IMR-90 (cell line): ENCODE data around the gene BRAP. TPM values are rescaled to one million over a fixed set of nuclear protein-coding genes. Genes with fewer than 3 reads are reported as not detected.

Experiments used
- ATAC-seq: fragments of 200-7000 bp; cut with Tn5 transposase; 2 replicates; pipeline ENCODE4 v1.9.1; 2020; ENCODE audit warnings: low read depth, mild to moderate bottlenecking, moderate library complexity
- BruUV-seq: library from RNA; stranded (reverse); fragments of 400-500 nt; replicated peaks from 2 replicates; lab custom pipeline; 2021; lab: Mats Ljungman, UMichigan
- CTCF ChIA-PET: fragments of 300-600 bp; formaldehyde crosslinking; extraction: SDS; loops from one replicate; lab custom pipeline; 2021; ENCODE audit warnings: antibody characterized with exemption; lab: Yijun Ruan, JAX
- POLR2A ChIA-PET: fragments of 300-600 bp; sonication (Branson Sonifier 250); formaldehyde crosslinking; loops from one replicate; lab custom pipeline; 2022; ENCODE audit warnings: antibody characterized with exemption; ENCODE audit not compliant: unreplicated experiment; lab: Charles Lee
- DNase-seq: peaks from one replicate; pipeline ENCODE4 v3.0.0; 2013
- H2AFZ ChIP-seq: replicated peaks from 2 replicates; pipeline ENCODE3; 2013; ENCODE audit warnings: low read length, mild to moderate bottlenecking; ENCODE audit not compliant: poor library complexity
- H2AK5ac ChIP-seq: 2 replicates; pipeline ENCODE4 v1.6.1; 2013; ENCODE audit warnings: low read depth, low read length, inconsistent platforms
- H2AK9ac ChIP-seq: replicated peaks from 2 replicates; pipeline ENCODE3; 2013; ENCODE audit warnings: mild to moderate bottlenecking, low read depth, low read length, moderate library complexity; ENCODE audit not compliant: poor library complexity
- H2BK120ac ChIP-seq: 2 replicates; pipeline ENCODE4 v1.6.1; 2013; ENCODE audit warnings: low read depth, low read length, inconsistent platforms
- H2BK15ac ChIP-seq: 3 replicates; pipeline ENCODE4 v1.6.1; 2013; ENCODE audit warnings: low read depth, low read length, inconsistent platforms
- H2BK20ac ChIP-seq: 2 replicates; pipeline ENCODE4 v1.6.1; 2013; ENCODE audit warnings: low read depth, mild to moderate bottlenecking, inconsistent platforms, low read length, moderate library complexity
- H2BK5ac ChIP-seq: 2 replicates; pipeline ENCODE4 v1.6.1; 2013; ENCODE audit warnings: mild to moderate bottlenecking, low read depth, low read length, inconsistent platforms; ENCODE audit not compliant: poor library complexity, severe bottlenecking
- H3K14ac ChIP-seq: replicated peaks from 2 replicates; pipeline ENCODE4 v1.6.1; 2013; ENCODE audit warnings: low read depth, low read length, inconsistent platforms
- H3K18ac ChIP-seq: 2 replicates; pipeline ENCODE4 v1.6.1; 2013; ENCODE audit warnings: low read depth, low read length, control low read depth
- H3K23ac ChIP-seq: 2 replicates; pipeline ENCODE4 v1.6.1; 2013; ENCODE audit warnings: low read depth, low read length, inconsistent platforms
- H3K27ac ChIP-seq: 2 replicates; pipeline ENCODE4 v1.5.1; 2013; ENCODE audit warnings: mild to moderate bottlenecking, control low read depth, low read length; ENCODE audit not compliant: insufficient read depth
- H3K27me3 ChIP-seq: 2 replicates; pipeline ENCODE4 v1.6.1; 2013; ENCODE audit warnings: low read length; ENCODE audit not compliant: control insufficient read depth, insufficient read depth
- H3K36me3 ChIP-seq: 2 replicates; pipeline ENCODE4 v1.6.1; 2013; ENCODE audit warnings: low read length, mixed read lengths; ENCODE audit not compliant: control insufficient read depth, insufficient read depth
- H3K4ac ChIP-seq: 2 replicates; pipeline ENCODE4 v1.6.1; 2013; ENCODE audit warnings: low read depth, low read length, inconsistent platforms
- H3K4me1 ChIP-seq: 2 replicates; pipeline ENCODE4 v1.6.1; 2013; ENCODE audit warnings: low read length, mixed read lengths; ENCODE audit not compliant: control insufficient read depth, insufficient read depth
- H3K4me2 ChIP-seq: 2 replicates; pipeline ENCODE4 v1.6.1; 2013; ENCODE audit warnings: low read depth, mild to moderate bottlenecking, control low read depth, low read length, moderate library complexity
- H3K4me3 ChIP-seq: 2 replicates; pipeline ENCODE4 v1.5.1; 2013; ENCODE audit warnings: low read depth, mild to moderate bottlenecking, control low read depth, low read length, moderate library complexity; ENCODE audit not compliant: insufficient read depth
- H3K56ac ChIP-seq: 2 replicates; pipeline ENCODE4 v1.6.1; 2013; ENCODE audit warnings: low read length, inconsistent platforms; ENCODE audit not compliant: insufficient read depth; ENCODE audit errors: extremely low read depth
- H3K79me1 ChIP-seq, 2 experiments: 2 replicates each; pipeline ENCODE4 v1.6.1; 2013; ENCODE audit warnings: low read length in 2 of 2, inconsistent platforms in 1 of 2, low read depth in 1 of 2
- H3K9ac ChIP-seq: 2 replicates; pipeline ENCODE4 v1.6.1; 2013; ENCODE audit warnings: low read depth, low read length, control low read depth
- H3K9me1 ChIP-seq: 2 replicates; pipeline ENCODE4 v1.6.1; 2013; ENCODE audit warnings: low read length, inconsistent platforms; ENCODE audit not compliant: insufficient read depth
- H3K9me3 ChIP-seq: 2 replicates; pipeline ENCODE4 v1.6.1; 2013; ENCODE audit warnings: low read length; ENCODE audit not compliant: control insufficient read depth, insufficient read depth
- H4K20me1 ChIP-seq: 2 replicates; pipeline ENCODE4 v1.6.1; 2013; ENCODE audit warnings: low read length, inconsistent platforms; ENCODE audit not compliant: insufficient read depth
- H4K5ac ChIP-seq: 2 replicates; pipeline ENCODE4 v1.6.1; 2013; ENCODE audit warnings: mild to moderate bottlenecking, low read depth, low read length, control low read depth
- H4K8ac ChIP-seq, 2 experiments: 2 replicates each; pipeline ENCODE4 v1.6.1; 2013; ENCODE audit warnings: low read depth in 2 of 2, low read length in 2 of 2, control low read depth in 1 of 2, inconsistent platforms in 1 of 2
- H4K91ac ChIP-seq: 2 replicates; pipeline ENCODE4 v1.6.1; 2013; ENCODE audit warnings: low read depth, low read length, inconsistent platforms; ENCODE audit not compliant: insufficient read depth
- BHLHE40 ChIP-seq: fragments of 150-350 bp; IDR thresholded peaks from 2 replicates; pipeline ENCODE4 v1.6.1; 2016; ENCODE audit warnings: mild to moderate bottlenecking, low read depth, low read length
- CHD1 ChIP-seq: IDR thresholded peaks from 2 replicates; pipeline ENCODE4 v1.6.1; 2012; ENCODE audit warnings: low read depth, low read length, improper control_type of control experiment
- MXI1 ChIP-seq: IDR thresholded peaks from 2 replicates; pipeline ENCODE4 v1.6.1; 2012; ENCODE audit warnings: low read depth, mild to moderate bottlenecking, low read length, moderate library complexity, borderline replicate concordance
- RAD21 ChIP-seq: IDR thresholded peaks from 2 replicates; pipeline ENCODE4 v1.6.1; 2012; ENCODE audit warnings: low read length, improper control_type of control experiment
- RFX5 ChIP-seq: IDR thresholded peaks from 2 replicates; pipeline ENCODE4 v1.8.0; 2012; ENCODE audit warnings: low read depth, mild to moderate bottlenecking, low read length, moderate library complexity
- WGBS, 2 experiments: methylation state at CpG; one replicate each; pipeline versions ENCODE4 v1.1.5 to v1.1.7; 2013; ENCODE audit warnings: missing lambda C conversion rate in 2 of 2; ENCODE audit not compliant: insufficient read length in 1 of 2; ENCODE audit errors: extremely low coverage in 2 of 2; 5-methylcytosine and 5-hydroxymethylcytosine counted together
- dilution Hi-C: fragments of 300-500 bp; cut with HindIII; formaldehyde crosslinking; loops from one replicate; pipeline ENCODE4 v1.14.3; 2018; ENCODE audit warnings: low sequenced_read_pairs; ENCODE audit not compliant: unreplicated experiment
- in situ Hi-C: fragments of 300-500 bp; cut with MboI; formaldehyde crosslinking; loops from 3 replicates; pipeline ENCODE4 v1.14.3; 2019; ENCODE audit warnings: low sequenced_read_pairs, inconsistent platforms, mixed read lengths
- intact Hi-C: fragments of 100-400 bp; cut with micrococcal nuclease; formaldehyde crosslinking; loops from 2 replicates; pipeline ENCODE4 v1.10.0; 2022
- polyA plus RNA-seq, 3 experiments: library from polyadenylated mRNA; depleted of rRNA; stranded (reverse); fragments of >200 nt; gene quantifications; 2 replicates each; pipeline ENCODE4 v1.2.3, GENCODE V29; 2012; ENCODE audit warnings: low replicate concordance in 1 of 3
- total RNA-seq: library from RNA; depleted of rRNA; stranded (reverse); fragments of >200 nt; gene quantifications from 2 replicates; pipeline ENCODE4 v1.2.3, GENCODE V29; 2012
- TF ChIP-seq, protein P1 (sequence below): conservative IDR thresholded peaks from 2 replicates; pipeline ENCODE4 v1.5.1; 2012; ENCODE audit warnings: mild to moderate bottlenecking, low read depth, low read length, improper control_type of control experiment
- TF ChIP-seq, protein P2 (sequence below): fragments of 150-350 bp; IDR thresholded peaks from 2 replicates; pipeline ENCODE4 v1.6.1; 2016; ENCODE audit warnings: low read depth, mild to moderate bottlenecking, low read length, moderate library complexity, borderline replicate concordance

BRAP gene
- total and polyA plus RNA-seq, 2 of the 4 experiments (the other 2 are of a cell fraction): 10.3 to 17.2 TPM

DNA sequence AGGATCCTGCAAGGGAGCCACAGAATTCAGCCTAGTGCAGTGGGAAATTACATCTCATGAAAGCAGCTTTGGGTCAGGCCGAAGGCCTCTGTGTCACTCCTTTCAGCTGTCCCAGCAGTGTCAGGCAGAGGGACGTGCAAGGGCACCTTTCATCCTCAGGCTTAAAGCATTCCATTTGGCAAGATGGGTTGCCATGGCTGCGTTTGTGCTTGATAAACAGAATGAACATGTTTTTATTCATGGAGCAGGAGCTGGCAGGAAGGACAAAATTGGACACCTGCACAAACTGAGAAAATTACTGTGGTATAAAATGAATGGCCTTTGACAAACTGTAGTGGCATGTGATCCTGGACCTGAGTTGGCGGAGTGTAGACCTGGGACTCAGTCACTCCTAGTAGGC, 29.5 kb upstream of the BRAP start:
- TF ChIP-seq RAD21: no peak
- TF ChIP-seq BHLHE40: no peak
- no peak for TF ChIP-seq MXI1
- TF ChIP-seq RFX5: no peak
- TF ChIP-seq, protein P1, sequence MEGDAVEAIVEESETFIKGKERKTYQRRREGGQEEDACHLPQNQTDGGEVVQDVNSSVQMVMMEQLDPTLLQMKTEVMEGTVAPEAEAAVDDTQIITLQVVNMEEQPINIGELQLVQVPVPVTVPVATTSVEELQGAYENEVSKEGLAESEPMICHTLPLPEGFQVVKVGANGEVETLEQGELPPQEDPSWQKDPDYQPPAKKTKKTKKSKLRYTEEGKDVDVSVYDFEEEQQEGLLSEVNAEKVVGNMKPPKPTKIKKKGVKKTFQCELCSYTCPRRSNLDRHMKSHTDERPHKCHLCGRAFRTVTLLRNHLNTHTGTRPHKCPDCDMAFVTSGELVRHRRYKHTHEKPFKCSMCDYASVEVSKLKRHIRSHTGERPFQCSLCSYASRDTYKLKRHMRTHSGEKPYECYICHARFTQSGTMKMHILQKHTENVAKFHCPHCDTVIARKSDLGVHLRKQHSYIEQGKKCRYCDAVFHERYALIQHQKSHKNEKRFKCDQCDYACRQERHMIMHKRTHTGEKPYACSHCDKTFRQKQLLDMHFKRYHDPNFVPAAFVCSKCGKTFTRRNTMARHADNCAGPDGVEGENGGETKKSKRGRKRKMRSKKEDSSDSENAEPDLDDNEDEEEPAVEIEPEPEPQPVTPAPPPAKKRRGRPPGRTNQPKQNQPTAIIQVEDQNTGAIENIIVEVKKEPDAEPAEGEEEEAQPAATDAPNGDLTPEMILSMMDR: no peak
- TF ChIP-seq, protein P2, sequence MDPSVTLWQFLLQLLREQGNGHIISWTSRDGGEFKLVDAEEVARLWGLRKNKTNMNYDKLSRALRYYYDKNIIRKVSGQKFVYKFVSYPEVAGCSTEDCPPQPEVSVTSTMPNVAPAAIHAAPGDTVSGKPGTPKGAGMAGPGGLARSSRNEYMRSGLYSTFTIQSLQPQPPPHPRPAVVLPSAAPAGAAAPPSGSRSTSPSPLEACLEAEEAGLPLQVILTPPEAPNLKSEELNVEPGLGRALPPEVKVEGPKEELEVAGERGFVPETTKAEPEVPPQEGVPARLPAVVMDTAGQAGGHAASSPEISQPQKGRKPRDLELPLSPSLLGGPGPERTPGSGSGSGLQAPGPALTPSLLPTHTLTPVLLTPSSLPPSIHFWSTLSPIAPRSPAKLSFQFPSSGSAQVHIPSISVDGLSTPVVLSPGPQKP: no peak
- no peak for TF ChIP-seq CHD1
- dilution Hi-C loops: no loop called here
- ChIA-PET CTCF (interaction anchor here (1.1 kb wide), 1 partner anchor 97 kb away, joined by 3 read pairs; no protein-coding TSS in a partner anchor), POLR2A (no interaction called here)
- no peak overlapping the region for H3K4me2 ChIP-seq
- H3K27me3 ChIP-seq: no peaks in the 10 kb centered on the region
- no peak overlapping the region for H2BK20ac ChIP-seq
- no peak overlapping the region for H3K14ac ChIP-seq
- no peak overlapping the region for H2BK120ac ChIP-seq
- no peak overlapping the region for H3K18ac ChIP-seq
- no peak overlapping the region for H2BK15ac ChIP-seq
- intact Hi-C loops: no loop called here
- H3K23ac ChIP-seq: no peak overlapping the region
- H3K4ac ChIP-seq: no peak overlapping the region
- H3K56ac ChIP-seq: no peak overlapping the region
- H3K36me3 ChIP-seq: peaks cover 42% of the 10 kb centered on the region
- H3K4me1 ChIP-seq: no peaks in the 10 kb centered on the region
- no peak overlapping the region for H4K8ac ChIP-seq
- in situ Hi-C loops: no loop called here
- H3K79me1 ChIP-seq: no peaks in the 10 kb centered on the region
- H4K91ac ChIP-seq: no peak overlapping the region
- H2BK5ac ChIP-seq: no peak overlapping the region
- no peak overlapping the region for H2AK5ac ChIP-seq
- no peaks in the 10 kb centered on the region for H3K9me3 ChIP-seq
- no peak overlapping the region for H3K9ac ChIP-seq
- no peak overlapping the region for H2AFZ ChIP-seq
- no peaks in the 10 kb centered on the region for H3K9me1 ChIP-seq
- BruUV-seq: no TSS peak
- ATAC-seq (no peak), DNase-seq (peak; percentile 2)
- WGBS, 2 experiments: 100% methylated on average over 1 of the region's 4 CpGs; no CpG with 5 or more reads in 1 of the 2 experiments
- H3K4me3 ChIP-seq: no peak overlapping the region
- no peak overlapping the region for H4K5ac ChIP-seq
- H2AK9ac ChIP-seq: no peak overlapping the region
- no peak overlapping the region for H3K27ac ChIP-seq
- no peaks in the 10 kb centered on the region for H4K20me1 ChIP-seq
